Psoas muscle (tissue), 8 donors: Measurements from ENCODE around the gene DRD4. TPM values are rescaled to one million over a fixed set of nuclear protein-coding genes. Genes with fewer than 3 reads are reported as not detected.

Experiments
- ATAC-seq, 4 donors: fragments of 200-7000 bp; cut with Tn5 transposase; one replicate each; pipeline ENCODE4 v1.9.1; 2020; ENCODE audit warnings: moderate library complexity in 3 of 4, mild to moderate bottlenecking in 2 of 4
- DNase-seq, 2 donors: peaks; one replicate each; pipeline ENCODE4 v3.0.0-alpha.2; 2020
- H3K27ac ChIP-seq: fragments of 200-600 bp; one replicate; pipeline ENCODE4 v1.8.0; 2022
- H3K27me3 ChIP-seq, 3 donors: fragments of 200-600 bp in 1 of 3; one replicate each; pipeline versions ENCODE4 v1.6.1 to v1.8.0; 2013 to 2022; ENCODE audit warnings: low read length in 2 of 3, mild to moderate bottlenecking in 2 of 3, moderate library complexity in 1 of 3; ENCODE audit not compliant: insufficient read depth in 3 of 3
- H3K36me3 ChIP-seq, 2 donors: fragments of 200-600 bp in 1 of 2; one replicate each; pipeline versions ENCODE4 v1.6.1 to v1.8.0; 2013 to 2022; ENCODE audit warnings: low read depth in 1 of 2, mild to moderate bottlenecking in 1 of 2, moderate library complexity in 1 of 2; ENCODE audit not compliant: insufficient read depth in 1 of 2
- H3K4me1 ChIP-seq: fragments of 200-600 bp; one replicate; pipeline ENCODE4 v1.8.0; 2022
- H3K4me3 ChIP-seq: fragments of 200-600 bp; one replicate; pipeline ENCODE4 v1.8.0; 2022; ENCODE audit warnings: mild to moderate bottlenecking
- H3K9me3 ChIP-seq: fragments of 200-600 bp; one replicate; pipeline ENCODE4 v1.8.0; 2022
- WGBS, 3 donors: extraction: QIAGEN DNeasy Blood & Tissue Kit; methylation state at CpG; one replicate each; pipeline versions ENCODE4 v1.1.6 to v1.1.7; 2013; 5-methylcytosine and 5-hydroxymethylcytosine counted together
- intact Hi-C, 2 donors: fragments of 100-400 bp; cut with DNase I; formaldehyde crosslinking; loops; one replicate each; pipeline versions ENCODE4 v1.11.0 to v1.14.2; 2022
- long read RNA-seq, 2 donors: library from polyadenylated mRNA; unstranded; transcript quantifications; one replicate each; pipeline ENCODE4 v2.0.0, GENCODE V29; 2021
- polyA plus RNA-seq, 3 donors: library from polyadenylated mRNA; stranded (reverse); fragments of 200-250 nt; gene quantifications; one replicate each; pipeline ENCODE4 v1.2.3, GENCODE V29; 2013
- total RNA-seq, 4 donors: library from RNA; stranded (reverse); fragmentation: NEBNext Ultra II Directional in 2 of 4; extraction: Animal tissue kit (Norgen Biotek cat#: 25700) in 2 of 4; gene quantifications; one replicate each; pipeline versions ENCODE4 v1.2.1 to v1.2.4, GENCODE V29; 2021 to 2023
- TF ChIP-seq, protein P1 (sequence below): fragments of 200-600 bp; IDR thresholded peaks from one replicate; pipeline ENCODE4 v1.8.0; 2022; ENCODE audit warnings: antibody characterized with exemption
- donor health status: healthy with polysubstance abuse.
- donor health status: DM: no; HTN: no; CAD: no; lungs with moderate emphysema.
- donor health status: Bipolar disorder and iron deficiency.
- donor health status: healthy.
- donor health status: DM: yes; HTN: yes; CAD: no.
- donor health status: DM: no; HTN: no; CAD: no.
- donor health status: DM: no; HTN: no; CAD: no.
- donor health status: DM: yes; HTN: yes; CAD: no.

DRD4 gene
- total RNA-seq (1 to 10 TPM in 2 of 4 donors, under 1 TPM in 1, not detected in 1; 0.55 to 1.2 (median 1.1) TPM), polyA plus RNA-seq (under 1 TPM in 2 of 3 donors, not detected in 1; 0.14 to 0.18 TPM)
- long read RNA-seq, donor 1, partial matches to known transcripts = 1 of 1 reads
- long read RNA-seq, donor 1, other reads (novel, unspliced or antisense) = 0 of 1 reads
- long read RNA-seq, donor 2 = 0 reads

DNA sequence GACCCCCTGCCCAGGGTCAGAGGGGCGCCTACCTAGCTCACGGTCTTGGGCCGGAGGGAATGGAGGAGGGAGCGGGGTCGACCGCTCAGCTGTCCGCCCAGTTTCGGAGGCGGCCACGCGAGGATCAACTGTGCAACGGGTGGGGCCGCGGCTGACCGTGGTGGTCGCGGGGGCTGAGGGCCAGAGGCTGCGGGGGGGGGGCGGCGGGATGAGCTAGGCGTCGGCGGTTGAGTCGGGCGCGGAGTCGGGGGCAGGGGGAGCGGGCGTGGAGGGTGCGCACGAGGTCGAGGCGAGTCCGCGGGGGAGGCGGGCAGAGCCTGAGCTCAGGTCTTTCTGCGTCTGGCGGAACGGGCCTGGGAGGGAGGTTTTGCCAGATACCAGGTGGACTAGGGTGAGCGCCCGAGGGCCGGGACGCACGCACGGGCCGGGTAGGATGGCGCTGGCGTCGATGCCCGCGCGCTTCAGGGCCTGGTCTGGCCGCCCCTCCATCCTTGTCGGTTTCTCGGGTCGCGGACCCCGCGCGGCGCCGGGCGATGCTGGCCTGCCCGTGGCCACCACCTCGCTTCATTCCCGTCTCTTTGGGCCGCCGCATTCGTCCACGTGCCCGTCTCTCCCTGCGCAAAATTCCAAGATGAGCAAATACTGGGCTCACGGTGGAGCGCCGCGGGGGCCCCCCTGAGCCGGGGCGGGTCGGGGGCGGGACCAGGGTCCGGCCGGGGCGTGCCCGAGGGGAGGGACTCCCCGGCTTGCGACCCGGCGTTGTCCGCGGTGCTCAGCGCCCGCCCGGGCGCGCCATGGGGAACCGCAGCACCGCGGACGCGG, at the start of gene DRD4:
Gene DRD4, plus strand, starts transcription at position 759 of the 822 bp plus-strand sequence. Its CDS starts 36 bp downstream, at position 795.
- Histone ChIP-seq H3K36me3 (peaks cover 0 to 2% of the 10 kb centered on the region in 2 donors), H3K4me3 (peak within 1 kb of the TSS; percentile 44), H3K27ac (no peak within 1 kb of the TSS), H3K9me3 (no peaks in the 10 kb centered on the region), H3K4me1 (peaks cover 19% of the 10 kb centered on the region), H3K27me3 (peaks cover 0 to 20% (median 18%) of the 10 kb centered on the region in 3 donors)
- TF ChIP-seq, protein P1, sequence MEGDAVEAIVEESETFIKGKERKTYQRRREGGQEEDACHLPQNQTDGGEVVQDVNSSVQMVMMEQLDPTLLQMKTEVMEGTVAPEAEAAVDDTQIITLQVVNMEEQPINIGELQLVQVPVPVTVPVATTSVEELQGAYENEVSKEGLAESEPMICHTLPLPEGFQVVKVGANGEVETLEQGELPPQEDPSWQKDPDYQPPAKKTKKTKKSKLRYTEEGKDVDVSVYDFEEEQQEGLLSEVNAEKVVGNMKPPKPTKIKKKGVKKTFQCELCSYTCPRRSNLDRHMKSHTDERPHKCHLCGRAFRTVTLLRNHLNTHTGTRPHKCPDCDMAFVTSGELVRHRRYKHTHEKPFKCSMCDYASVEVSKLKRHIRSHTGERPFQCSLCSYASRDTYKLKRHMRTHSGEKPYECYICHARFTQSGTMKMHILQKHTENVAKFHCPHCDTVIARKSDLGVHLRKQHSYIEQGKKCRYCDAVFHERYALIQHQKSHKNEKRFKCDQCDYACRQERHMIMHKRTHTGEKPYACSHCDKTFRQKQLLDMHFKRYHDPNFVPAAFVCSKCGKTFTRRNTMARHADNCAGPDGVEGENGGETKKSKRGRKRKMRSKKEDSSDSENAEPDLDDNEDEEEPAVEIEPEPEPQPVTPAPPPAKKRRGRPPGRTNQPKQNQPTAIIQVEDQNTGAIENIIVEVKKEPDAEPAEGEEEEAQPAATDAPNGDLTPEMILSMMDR = no peak
- 16 to 21% (median 18%) methylated on average over 57 to 100 of the region's 100 CpGs for WGBS, 3 donors
- DNase-seq (peak in 1 of 2 donors; percentile 49), ATAC-seq (peak; percentile 16 to 30 (median 24))
- intact Hi-C loops = loop anchor here in 1 of 2 donors (5.0 kb wide), 1 partner anchor 46 kb away; no protein-coding TSS in a partner anchor

DNA sequence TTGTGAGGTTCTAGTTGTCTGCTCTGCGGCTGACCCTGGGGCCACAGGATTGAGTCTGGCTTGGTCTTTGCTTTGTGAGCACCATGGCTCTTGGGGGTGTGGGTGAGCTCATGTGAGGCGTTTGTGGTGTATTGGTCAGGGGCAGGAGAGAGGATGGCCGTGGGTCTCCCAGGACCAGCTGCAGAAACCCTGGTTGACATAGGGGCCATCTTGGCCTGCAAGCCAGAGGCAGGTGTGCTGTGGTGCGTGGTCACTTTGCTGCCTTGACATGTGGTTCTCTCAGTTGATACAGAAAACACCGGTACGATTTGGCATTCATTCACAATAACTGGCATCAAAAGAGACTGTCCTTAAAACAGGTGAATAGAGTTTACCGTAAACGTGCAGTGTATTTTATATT, 49.5 kb upstream of the DRD4 start:
- Histone ChIP-seq H3K9me3 (no peaks in the 10 kb centered on the region), H3K36me3 (peaks cover 0 to 93% of the 10 kb centered on the region in 2 donors), H3K4me1 (no peaks in the 10 kb centered on the region), H3K4me3 (no peak overlapping the region), H3K27ac (no peak overlapping the region), H3K27me3 (no peaks in the 10 kb centered on the region)
- no peak for DNase-seq
- ATAC-seq = peak in 1 of 4 donors; percentile 12
- WGBS, 3 donors = 80 to 85% (median 83%) methylated on average over 8 of the region's 8 CpGs
- TF ChIP-seq, protein P1 = no peak
- intact Hi-C loops = no loop called here

GRCh38 chr11:587978-588380, 49.1 kb upstream of the DRD4 start:
- ATAC-seq (peak in 3 of 4 donors; percentile 56 to 68 (median 56)), DNase-seq (peak in 1 of 2 donors; percentile 58)
- Histone ChIP-seq H3K27ac (no peak overlapping the region), H3K4me1 (no peaks in the 10 kb centered on the region), H3K36me3 (peaks cover 0 to 93% of the 10 kb centered on the region in 2 donors), H3K9me3 (no peaks in the 10 kb centered on the region), H3K4me3 (no peak overlapping the region), H3K27me3 (no peaks in the 10 kb centered on the region)
- 68 to 80% (median 79%) methylated on average over 6 of the region's 6 CpGs for WGBS, 3 donors
- intact Hi-C loops = no loop called here
- TF ChIP-seq, protein P1 = no peak

DNA sequence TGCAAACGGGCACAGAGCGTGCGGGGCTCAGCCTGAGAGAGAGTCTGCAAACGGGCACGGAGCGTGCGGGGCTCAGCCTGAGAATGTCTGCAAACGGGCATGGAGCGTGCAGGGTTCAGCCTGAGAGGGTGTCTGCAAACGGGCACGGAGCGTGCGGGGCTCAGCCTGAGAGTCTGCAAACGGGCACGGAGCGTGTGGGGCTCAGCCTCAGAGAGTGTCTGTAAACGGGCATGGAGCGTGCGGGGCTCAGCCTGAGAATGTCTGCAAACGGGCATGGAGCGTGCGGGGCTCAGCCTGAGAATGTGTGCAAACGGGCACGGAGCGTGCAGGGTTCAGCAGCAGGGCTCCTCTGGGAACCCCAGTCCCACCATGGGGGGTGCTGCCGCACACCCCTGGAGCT, 47.3 kb upstream of the DRD4 start:
- no peaks in the 10 kb centered on the region for H3K4me1 ChIP-seq
- ATAC-seq (no peak), DNase-seq (no peak)
- no peaks in the 10 kb centered on the region for H3K27me3 ChIP-seq
- 94 to 95% (median 94%) methylated on average over 26 of the region's 26 CpGs for WGBS, 3 donors
- peaks cover 0 to 95% of the 10 kb centered on the region in 2 donors for H3K36me3 ChIP-seq
- H3K27ac ChIP-seq = no peak overlapping the region
- H3K9me3 ChIP-seq = no peaks in the 10 kb centered on the region
- no peak overlapping the region for H3K4me3 ChIP-seq
- intact Hi-C loops = no loop called here
- TF ChIP-seq, protein P1 = no peak
